K562 (cell line): Measurements from ENCODE around the gene MBD6. TPM values are rescaled to one million over a fixed set of nuclear protein-coding genes. Genes with fewer than 3 reads are reported as not detected.

Experiments
- ATF1 ChIP-seq, 2 experiments: fragments of 450-650 bp in 1 of 2; IDR thresholded peaks; 2 replicates each; pipeline ENCODE4 v1.6.1; 2016; ENCODE audit warnings: missing compliant biosample characterization in 1 of 2, missing genetic modification characterization in 1 of 2
- HCFC1 ChIP-seq: IDR thresholded peaks from 2 replicates; pipeline ENCODE4 v1.6.1; 2012; ENCODE audit warnings: low read depth, low read length, improper control_type of control experiment
- KLF1 ChIP-seq: fragments of 450-650 bp; IDR thresholded peaks from 2 replicates; pipeline ENCODE4 v1.6.1; 2016; ENCODE audit warnings: missing genetic modification characterization, missing compliant biosample characterization
- MECOM ChIP-seq: fragments of 250-450 bp; sonication (Bioruptor Pico); IDR thresholded peaks from 2 replicates; pipeline ENCODE4 v1.8.0; 2022; ENCODE audit warnings: inconsistent platforms
- NCOR1 ChIP-seq: fragments of 450-650 bp; IDR thresholded peaks from 2 replicates; pipeline ENCODE4 v1.6.1; 2016; ENCODE audit warnings: mild to moderate bottlenecking, moderate library complexity
- NEUROD1 ChIP-seq: fragments of 150-350 bp; IDR thresholded peaks from 2 replicates; pipeline ENCODE4 v1.6.1; 2014; ENCODE audit warnings: borderline replicate concordance, low read length, low read depth; ENCODE audit not compliant: partially characterized antibody
- OTX1 ChIP-seq: fragments of 450-650 bp; formaldehyde crosslinking; IDR thresholded peaks from 2 replicates; pipeline ENCODE4 v1.4.0; 2022; ENCODE audit warnings: mild to moderate bottlenecking
- POLR2G ChIP-seq: fragments of 200-400 bp; formaldehyde crosslinking; IDR thresholded peaks from 2 replicates; pipeline ENCODE4 v1.6.1; 2017; ENCODE audit warnings: low read depth, mild to moderate bottlenecking, antibody characterized with exemption, low read length, moderate library complexity
- PTRF ChIP-seq: fragments of 450-650 bp; IDR thresholded peaks from 2 replicates; pipeline ENCODE4 v1.6.1; 2016; ENCODE audit warnings: mild to moderate bottlenecking, missing genetic modification characterization, missing compliant biosample characterization
- SMARCC2 ChIP-seq: fragments of 450-650 bp; IDR thresholded peaks from 2 replicates; pipeline ENCODE4 v1.6.1; 2017; ENCODE audit warnings: antibody characterized with exemption, moderate library complexity, mild to moderate bottlenecking, low read depth
- SP2 ChIP-seq: IDR thresholded peaks from 2 replicates; pipeline ENCODE4 v1.6.1; 2011; ENCODE audit warnings: mild to moderate bottlenecking, low read depth, low read length, moderate library complexity; ENCODE audit not compliant: poor library complexity, severe bottlenecking; ENCODE audit errors: extremely low read depth
- SPI1 ChIP-seq: IDR thresholded peaks from 2 replicates; pipeline ENCODE4 v1.6.1; 2011; ENCODE audit warnings: low read depth, low read length, control low read depth, borderline replicate concordance
- SUPT5H ChIP-seq: fragments of 450-650 bp; IDR thresholded peaks from 2 replicates; pipeline ENCODE4 v1.6.1; 2016
- TCF3 ChIP-seq: sonication (generic); formaldehyde crosslinking; IDR thresholded peaks from 2 replicates; pipeline ENCODE4 v1.4.0; 2020; ENCODE audit warnings: mild to moderate bottlenecking, missing genetic modification reagents
- ZC3H4 ChIP-seq: sonication (generic); formaldehyde crosslinking; IDR thresholded peaks from 2 replicates; pipeline ENCODE4 v1.9.0; 2021; ENCODE audit warnings: missing genetic modification reagents, borderline replicate concordance
- ZNF212 ChIP-seq: fragments of 450-650 bp; formaldehyde crosslinking; IDR thresholded peaks from 2 replicates; pipeline ENCODE4 v1.4.0; 2020; ENCODE audit warnings: mild to moderate bottlenecking
- ZNF589 ChIP-seq: fragments of 200-800 bp; sonication (Bioruptor generic); IDR thresholded peaks from 2 replicates; pipeline ENCODE4 v1.6.1; 2016; ENCODE audit warnings: low read depth, missing genetic modification characterization, missing compliant biosample characterization
- polyA plus RNA-seq, 8 experiments: library from polyadenylated mRNA; depleted of rRNA in 4 of 8; stranded (reverse) in 5 of 8; unstranded in 3 of 8; fragments of >200 nt; fragmentation: Nextera tagmentation in 2 of 8; fragmentation: Illumina TruSeq in 1 of 8; extraction: Ambion mirVana in 2 of 8; extraction: Trizol in 1 of 8; gene quantifications; 2 replicates each; pipeline versions ENCODE4 v1.2.1 to v1.2.3, GENCODE V29; 2011 to 2014; ENCODE audit warnings: inconsistent platforms in 1 of 8, missing spikeins in 1 of 8
- total RNA-seq, 7 experiments: library from RNA; depleted of rRNA in 6 of 7; stranded (reverse); fragments of >200 nt in 6 of 7; fragmentation: Illumina TruSeq in 2 of 7; extraction: Trizol in 2 of 7; gene quantifications; 2 replicates each; pipeline versions ENCODE4 v1.2.1 to v1.2.3, GENCODE V29; 2011 to 2021; ENCODE audit warnings: low replicate concordance in 1 of 7
- TF ChIP-seq, protein P1 (sequence below): fragments of 450-650 bp; IDR thresholded peaks from 2 replicates; pipeline ENCODE4 v1.7.1; 2018; ENCODE audit warnings: mild to moderate bottlenecking, low read depth; ENCODE audit not compliant: partially characterized antibody
- TF ChIP-seq, protein P2 (sequence below): fragments of 450-650 bp; IDR thresholded peaks from 2 replicates; pipeline ENCODE4 v1.6.1; 2016; ENCODE audit warnings: low read depth, mild to moderate bottlenecking, moderate library complexity
- TF ChIP-seq, protein P3 (sequence below): fragments of 450-650 bp; conservative IDR thresholded peaks from 2 replicates; pipeline ENCODE4 v1.6.1; 2016; ENCODE audit warnings: missing genetic modification characterization, low read depth, mild to moderate bottlenecking, control low read depth, missing compliant biosample characterization
- TF ChIP-seq, protein P4 (sequence below): fragments of 450-650 bp; formaldehyde crosslinking; conservative IDR thresholded peaks from 2 replicates; pipeline ENCODE4 v1.4.0; 2022; ENCODE audit warnings: mild to moderate bottlenecking, missing genetic modification characterization

Gene MBD6
- total and polyA plus RNA-seq, 9 of the 15 experiments (the other 6 are each of a cell fraction or from before 2014, with no cell fraction given) = 2.0 to 54.8 (median 3.8) TPM

DNA sequence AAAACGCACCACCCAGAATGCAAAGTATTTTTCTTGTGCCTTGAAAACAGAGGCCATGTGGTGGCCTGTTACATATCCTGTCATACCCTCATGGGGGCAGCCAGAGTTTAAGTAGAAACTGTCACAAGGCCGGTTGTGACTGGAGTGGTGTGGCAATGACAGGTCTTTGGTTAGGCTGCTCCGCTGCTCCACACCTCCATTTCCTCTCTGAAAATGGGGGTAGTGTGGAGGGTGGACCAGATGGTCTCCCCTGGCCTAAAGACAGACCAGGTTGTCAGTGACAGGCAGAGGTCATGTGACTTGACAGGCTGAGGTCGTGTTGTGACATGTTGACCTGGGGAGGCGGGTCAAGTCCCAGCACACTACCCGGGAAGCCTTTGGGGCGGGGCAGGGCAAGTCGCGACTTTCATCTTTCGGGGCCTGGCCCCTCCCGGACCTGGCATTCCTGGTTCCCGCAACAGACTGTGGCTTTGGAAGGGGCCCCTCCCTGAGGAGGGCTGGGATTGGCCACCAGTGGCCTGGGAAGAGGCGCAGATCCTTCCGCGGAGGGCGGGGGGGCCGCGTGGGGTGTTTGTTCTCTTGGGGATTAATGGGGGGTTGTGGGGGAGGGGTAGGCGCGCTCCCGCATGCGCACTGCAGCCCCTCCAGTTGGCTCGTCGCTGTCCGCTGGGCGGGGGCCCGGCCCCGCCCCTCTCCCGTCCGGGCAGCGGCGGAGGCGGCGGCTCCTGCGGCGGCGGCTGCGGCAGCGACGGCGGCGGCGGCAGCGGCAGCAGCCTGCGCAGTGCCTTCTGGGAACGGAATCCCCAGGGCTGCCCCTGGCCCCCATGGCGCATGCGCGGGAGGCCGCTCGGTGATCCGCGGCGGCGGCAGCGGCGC lies at the start of gene MBD6 (continued):
- TF ChIP-seq, protein P1, sequence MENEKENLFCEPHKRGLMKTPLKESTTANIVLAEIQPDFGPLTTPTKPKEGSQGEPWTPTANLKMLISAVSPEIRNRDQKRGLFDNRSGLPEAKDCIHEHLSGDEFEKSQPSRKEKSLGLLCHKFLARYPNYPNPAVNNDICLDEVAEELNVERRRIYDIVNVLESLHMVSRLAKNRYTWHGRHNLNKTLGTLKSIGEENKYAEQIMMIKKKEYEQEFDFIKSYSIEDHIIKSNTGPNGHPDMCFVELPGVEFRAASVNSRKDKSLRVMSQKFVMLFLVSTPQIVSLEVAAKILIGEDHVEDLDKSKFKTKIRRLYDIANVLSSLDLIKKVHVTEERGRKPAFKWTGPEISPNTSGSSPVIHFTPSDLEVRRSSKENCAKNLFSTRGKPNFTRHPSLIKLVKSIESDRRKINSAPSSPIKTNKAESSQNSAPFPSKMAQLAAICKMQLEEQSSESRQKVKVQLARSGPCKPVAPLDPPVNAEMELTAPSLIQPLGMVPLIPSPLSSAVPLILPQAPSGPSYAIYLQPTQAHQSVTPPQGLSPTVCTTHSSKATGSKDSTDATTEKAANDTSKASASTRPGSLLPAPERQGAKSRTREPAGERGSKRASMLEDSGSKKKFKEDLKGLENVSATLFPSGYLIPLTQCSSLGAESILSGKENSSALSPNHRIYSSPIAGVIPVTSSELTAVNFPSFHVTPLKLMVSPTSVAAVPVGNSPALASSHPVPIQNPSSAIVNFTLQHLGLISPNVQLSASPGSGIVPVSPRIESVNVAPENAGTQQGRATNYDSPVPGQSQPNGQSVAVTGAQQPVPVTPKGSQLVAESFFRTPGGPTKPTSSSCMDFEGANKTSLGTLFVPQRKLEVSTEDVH = peak; percentile 60
- TF ChIP-seq, protein P2, sequence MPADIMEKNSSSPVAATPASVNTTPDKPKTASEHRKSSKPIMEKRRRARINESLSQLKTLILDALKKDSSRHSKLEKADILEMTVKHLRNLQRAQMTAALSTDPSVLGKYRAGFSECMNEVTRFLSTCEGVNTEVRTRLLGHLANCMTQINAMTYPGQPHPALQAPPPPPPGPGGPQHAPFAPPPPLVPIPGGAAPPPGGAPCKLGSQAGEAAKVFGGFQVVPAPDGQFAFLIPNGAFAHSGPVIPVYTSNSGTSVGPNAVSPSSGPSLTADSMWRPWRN = peak; percentile 57; the same call in 1 of the 2 replicates
- TF ChIP-seq, protein P3, sequence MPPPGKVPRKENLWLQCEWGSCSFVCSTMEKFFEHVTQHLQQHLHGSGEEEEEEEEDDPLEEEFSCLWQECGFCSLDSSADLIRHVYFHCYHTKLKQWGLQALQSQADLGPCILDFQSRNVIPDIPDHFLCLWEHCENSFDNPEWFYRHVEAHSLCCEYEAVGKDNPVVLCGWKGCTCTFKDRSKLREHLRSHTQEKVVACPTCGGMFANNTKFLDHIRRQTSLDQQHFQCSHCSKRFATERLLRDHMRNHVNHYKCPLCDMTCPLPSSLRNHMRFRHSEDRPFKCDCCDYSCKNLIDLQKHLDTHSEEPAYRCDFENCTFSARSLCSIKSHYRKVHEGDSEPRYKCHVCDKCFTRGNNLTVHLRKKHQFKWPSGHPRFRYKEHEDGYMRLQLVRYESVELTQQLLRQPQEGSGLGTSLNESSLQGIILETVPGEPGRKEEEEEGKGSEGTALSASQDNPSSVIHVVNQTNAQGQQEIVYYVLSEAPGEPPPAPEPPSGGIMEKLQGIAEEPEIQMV = 0 out of 2 replicates have a peak, but pooled peaks have one; percentile 39
- no peak for TF ChIP-seq ATF1 (CRISPR knock-in tag; IDR thresholded peaks at IDR 0.05)
- peak; percentile 84 for TF ChIP-seq ATF1 (tag; IDR thresholded peaks at IDR 0.05)
- TF ChIP-seq ZNF212 = no peak
- TF ChIP-seq SPI1 = peak; percentile 54; the same call in 1 of the 2 replicates
- peak; percentile 85 for TF ChIP-seq OTX1 (CRISPR knock-in tag)
- TF ChIP-seq HCFC1 = peak; percentile 8; the same call in 1 of the 2 replicates
- TF ChIP-seq NCOR1 = peak; percentile 77
- TF ChIP-seq ZNF589 (CRISPR knock-in tag) = peak; percentile 89
- TF ChIP-seq MECOM = no peak
- TF ChIP-seq TCF3 = no peak; the same call in 1 of the 2 replicates
- TF ChIP-seq, protein P4, sequence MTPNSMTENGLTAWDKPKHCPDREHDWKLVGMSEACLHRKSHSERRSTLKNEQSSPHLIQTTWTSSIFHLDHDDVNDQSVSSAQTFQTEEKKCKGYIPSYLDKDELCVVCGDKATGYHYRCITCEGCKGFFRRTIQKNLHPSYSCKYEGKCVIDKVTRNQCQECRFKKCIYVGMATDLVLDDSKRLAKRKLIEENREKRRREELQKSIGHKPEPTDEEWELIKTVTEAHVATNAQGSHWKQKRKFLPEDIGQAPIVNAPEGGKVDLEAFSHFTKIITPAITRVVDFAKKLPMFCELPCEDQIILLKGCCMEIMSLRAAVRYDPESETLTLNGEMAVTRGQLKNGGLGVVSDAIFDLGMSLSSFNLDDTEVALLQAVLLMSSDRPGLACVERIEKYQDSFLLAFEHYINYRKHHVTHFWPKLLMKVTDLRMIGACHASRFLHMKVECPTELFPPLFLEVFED = peak; percentile 40; the same call in 1 of the 2 replicates
- TF ChIP-seq PTRF (tag) = peak; percentile 41; the same call in 1 of the 2 replicates
- peak; percentile 88 for TF ChIP-seq POLR2G
- TF ChIP-seq ZC3H4 = peak; percentile 63; the same call in 1 of the 2 replicates
- TF ChIP-seq NEUROD1 = peak; percentile 22
- TF ChIP-seq SMARCC2 = no peak
- TF ChIP-seq SUPT5H = peak; percentile 65
- TF ChIP-seq KLF1 (tag) = peak; percentile 77; the same call in 1 of the 2 replicates
- no peak for TF ChIP-seq SP2
